H1 (cell line): ENCODE data around the gene CTPS2.

Experiments
- ATF3 ChIP-seq: IDR thresholded peaks from 2 replicates; pipeline ENCODE4 v1.6.1; 2011; ENCODE audit warnings: low read depth, mild to moderate bottlenecking, low read length; ENCODE audit not compliant: insufficient read depth
- CTCF ChIP-seq, 3 experiments: IDR thresholded peaks; 1 replicate in 2 of 3; 2 replicates in 1 of 3; pipeline versions ENCODE4 v1.5.1 to v1.6.1; 2011; ENCODE audit warnings: low read length in 3 of 3, mild to moderate bottlenecking in 3 of 3, inconsistent platforms in 2 of 3, low read depth in 1 of 3, moderate library complexity in 1 of 3; ENCODE audit not compliant: insufficient read depth in 1 of 3; ENCODE audit errors: control extremely low read depth in 1 of 3
- EP300 ChIP-seq, 2 experiments: IDR thresholded peaks; 1 replicate in 1 of 2; 2 replicates in 1 of 2; pipeline ENCODE4 v1.6.1; 2011 to 2012; ENCODE audit warnings: low read depth in 2 of 2, low read length in 2 of 2, mild to moderate bottlenecking in 2 of 2, borderline replicate concordance in 1 of 2, inconsistent platforms in 1 of 2, moderate library complexity in 1 of 2
- GABPA ChIP-seq: IDR thresholded peaks from 2 replicates; pipeline ENCODE4 v1.6.1; 2011; ENCODE audit warnings: mild to moderate bottlenecking, low read length, moderate library complexity, borderline replicate concordance; ENCODE audit not compliant: insufficient read depth
- JUN ChIP-seq: IDR thresholded peaks from 2 replicates; pipeline ENCODE4 v1.6.1; 2011; ENCODE audit warnings: low read depth, mild to moderate bottlenecking, improper control_type of control experiment, low read length
- POLR2A ChIP-seq, 2 experiments: IDR thresholded peaks; 1 replicate in 1 of 2; 2 replicates in 1 of 2; pipeline ENCODE4 v1.6.1; 2011; ENCODE audit warnings: low read depth in 2 of 2, low read length in 2 of 2, mild to moderate bottlenecking in 2 of 2; ENCODE audit errors: control extremely low read depth in 1 of 2
- POLR2AphosphoS5 ChIP-seq: IDR thresholded peaks from 2 replicates; pipeline ENCODE4 v1.6.1; 2011; ENCODE audit warnings: low read depth, low read length
- RFX5 ChIP-seq: IDR thresholded peaks from 2 replicates; pipeline ENCODE4 v1.6.1; 2011; ENCODE audit warnings: low read depth, low read length, improper control_type of control experiment, borderline replicate concordance
- SIN3A ChIP-seq, 2 experiments: IDR thresholded peaks in 1 of 2; conservative IDR thresholded peaks in 1 of 2; 2 replicates each; pipeline ENCODE4 v1.6.1; 2011 to 2012; ENCODE audit warnings: low read length in 2 of 2, improper control_type of control experiment in 1 of 2, low read depth in 1 of 2, mild to moderate bottlenecking in 1 of 2
- SUZ12 ChIP-seq: fragments of 200-600 bp; sonication (generic); IDR thresholded peaks from 2 replicates; pipeline ENCODE4 v1.6.1; 2012; ENCODE audit warnings: mild to moderate bottlenecking, inconsistent platforms, low read length, moderate library complexity, mixed read lengths
- TAF1 ChIP-seq: IDR thresholded peaks from 2 replicates; pipeline ENCODE4 v1.6.1; 2011; ENCODE audit warnings: mild to moderate bottlenecking, low read depth, low read length
- TCF12 ChIP-seq: IDR thresholded peaks from 2 replicates; pipeline ENCODE4 v1.6.1; 2011; ENCODE audit warnings: low read depth, mild to moderate bottlenecking, low read length
- YY1 ChIP-seq: IDR thresholded peaks from 2 replicates; pipeline ENCODE4 v1.6.1; 2011; ENCODE audit warnings: low read depth, mild to moderate bottlenecking, low read length
- TF ChIP-seq, protein P1 (sequence below): IDR thresholded peaks from 2 replicates; pipeline ENCODE4 v1.6.1; 2012; ENCODE audit warnings: inconsistent platforms

- TF ChIP-seq POLR2A (IDR thresholded peaks at IDR 0.05; ENCODE audit: control extremely low read depth in 1 of 2, low read depth in 2 of 2, low read length in 2 of 2) (no peak), SIN3A (conservative IDR thresholded peaks at IDR 0.05 in 1 of 2, IDR thresholded peaks at IDR 0.05 in 1 of 2; ENCODE audit: low read depth in 1 of 2, low read length in 2 of 2) (no peak), YY1 (no peak), CTCF (IDR thresholded peaks at IDR 0.05; ENCODE audit: control extremely low read depth in 1 of 3, insufficient read depth in 1 of 3, low read depth in 1 of 3, low read length in 3 of 3) (no peak), TAF1 (no peak), TCF12 (no peak), POLR2AphosphoS5 (no peak), ATF3 (no peak), EP300 (IDR thresholded peaks at IDR 0.05; ENCODE audit: borderline replicate concordance in 1 of 2, low read depth in 2 of 2, low read length in 2 of 2) (no peak), SUZ12 (no peak), RFX5 (no peak), GABPA (no peak), JUN (no peak)
- TF ChIP-seq, protein P1, sequence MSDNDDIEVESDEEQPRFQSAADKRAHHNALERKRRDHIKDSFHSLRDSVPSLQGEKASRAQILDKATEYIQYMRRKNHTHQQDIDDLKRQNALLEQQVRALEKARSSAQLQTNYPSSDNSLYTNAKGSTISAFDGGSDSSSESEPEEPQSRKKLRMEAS: no peak
These were observed 95.1 kb downstream of the CTPS2 start for GRCh38 chrX:16617382-16617781.
